ENCODE data around the gene UHRF1. TPM values are rescaled to one million over a fixed set of nuclear protein-coding genes. Genes with fewer than 3 reads are reported as not detected.
A peak's percentile ranks its signal among the peaks of the same experiment; 100 is the strongest.

Gene UHRF1
- total and polyA plus RNA-seq, 2 of the 13 experiments (the other 11 are each of a cell fraction or from before 2014, with no cell fraction given): 6.8 to 78.4 TPM

GRCh38 chr19:4867534-4868285, 41.6 kb upstream of the UHRF1 start, which contains the start of gene PLIN3 (continued):
- no peak for TF ChIP-seq HMGXB3 (CRISPR knock-in tag; IDR thresholded peaks at IDR 0.05; ENCODE audit: borderline replicate concordance)
- peak; percentile 92 for TF ChIP-seq CHD4 (IDR thresholded peaks at IDR 0.05; ENCODE audit: borderline replicate concordance, low read length)
- TF ChIP-seq ZNF772 (CRISPR knock-in tag; IDR thresholded peaks at IDR 0.05): peak; percentile 40
- no peak; the same call in 1 of the 2 replicates for TF ChIP-seq IRF9 (CRISPR knock-in tag; IDR thresholded peaks at IDR 0.05; ENCODE audit: borderline replicate concordance)
- TF ChIP-seq MYNN (CRISPR knock-in tag; IDR thresholded peaks at IDR 0.05; ENCODE audit: low read depth): no peak
- TF ChIP-seq ELF4 (CRISPR knock-in tag; IDR thresholded peaks at IDR 0.05; ENCODE audit: borderline replicate concordance): no peak
- no peak for TF ChIP-seq MTA3 (CRISPR knock-in tag; IDR thresholded peaks at IDR 0.05)
- no peak for TF ChIP-seq ZNF75D (CRISPR knock-in tag; IDR thresholded peaks at IDR 0.05; ENCODE audit: borderline replicate concordance)
- TF ChIP-seq KLF6 (CRISPR knock-in tag; IDR thresholded peaks at IDR 0.05): no peak
- peak; percentile 14; the same call in 1 of the 2 replicates for TF ChIP-seq XBP1 (CRISPR knock-in tag; IDR thresholded peaks at IDR 0.05)
- no peak for TF ChIP-seq ZFP36 (IDR thresholded peaks at IDR 0.05; ENCODE audit: borderline replicate concordance, low read depth, low read length, partially characterized antibody)
- no peak for TF ChIP-seq ZNF570 (CRISPR knock-in tag; IDR thresholded peaks at IDR 0.05; ENCODE audit: borderline replicate concordance)
- no peak for TF ChIP-seq ZHX1 (CRISPR knock-in tag; IDR thresholded peaks at IDR 0.05; ENCODE audit: low read depth)
- no peak for TF ChIP-seq BCL6 (CRISPR knock-in tag; IDR thresholded peaks at IDR 0.05)
- TF ChIP-seq ZNF704 (CRISPR knock-in tag; IDR thresholded peaks at IDR 0.05; ENCODE audit: borderline replicate concordance): no peak
- peak; percentile 79; the same call in 1 of the 2 replicates for TF ChIP-seq ATF7-NPFF (CRISPR knock-in tag; IDR thresholded peaks at IDR 0.05; ENCODE audit: low read depth)
- TF ChIP-seq SNRNP70 (IDR thresholded peaks at IDR 0.05; ENCODE audit: low read depth, low read length): no peak
- TF ChIP-seq PTBP1 (IDR thresholded peaks at IDR 0.05; ENCODE audit: low read depth, low read length, poor library complexity, severe bottlenecking): peak; percentile 67
- no peak for TF ChIP-seq RFXAP (CRISPR knock-in tag; IDR thresholded peaks at IDR 0.05; ENCODE audit: borderline replicate concordance)
